ENCODE data around the gene CSF1R. TPM values are rescaled to one million over a fixed set of nuclear protein-coding genes. Genes with fewer than 3 reads are reported as not detected.

The CSF1R gene
- total RNA-seq, 1 experiment from 2014 or later = 5.8 TPM

GRCh38 chr5:150046031-150046430, 40.3 kb downstream of the CSF1R start:
- no peaks in the 10 kb centered on the region for H3K4me1 Mint-ChIP-seq (ENCODE audit: low read depth, unreplicated experiment)
- ChIA-PET CTCF (interaction anchor here (0.5 to 1.4 kb wide), 5 partner anchors 11 to 212 kb away, joined by 3 to 8 read pairs (median 3); no protein-coding TSS in a partner anchor), POLR2A (no interaction called here)
- Histone ChIP-seq H3K4me1 (no peaks in the 10 kb centered on the region), H3K9me3 (no peaks in the 10 kb centered on the region), H3K4me3 (ENCODE audit: low read depth, low read length) (no peak overlapping the region), H3K36me3 (ENCODE audit: control insufficient read depth, insufficient read depth, low read length) (peaks cover 16% of the 10 kb centered on the region), H3K27me3 (replicated peaks; ENCODE audit: control insufficient read depth, insufficient read depth, low read length) (no peaks in the 10 kb centered on the region)
- BruUV-seq (replicated peaks) = no TSS peak
- no peak overlapping the region for H3K27ac Mint-ChIP-seq (ENCODE audit: unreplicated experiment)
- H3K4me3 Mint-ChIP-seq (ENCODE audit: unreplicated experiment) = no peak overlapping the region
- TF ChIP-seq CTCF (IDR thresholded peaks at IDR 0.05; ENCODE audit: insufficient read depth in 1 of 2, low read depth in 1 of 2, low read length in 1 of 2, severe bottlenecking in 1 of 2, unreplicated experiment in 1 of 2) = no peak
- no peaks in the 10 kb centered on the region for H3K9me3 Mint-ChIP-seq (ENCODE audit: unreplicated experiment)
- no peaks in the 10 kb centered on the region for H3K27me3 Mint-ChIP-seq (ENCODE audit: insufficient read depth, unreplicated experiment)
- H3K36me3 Mint-ChIP-seq (ENCODE audit: insufficient read depth, unreplicated experiment) = peaks cover 69% of the 10 kb centered on the region
- no peak for DNase-seq
- intact Hi-C loops (cut with micrococcal nuclease; ENCODE audit: unreplicated experiment) = loop anchor here (5.0 kb wide), 1 partner anchor 171 kb away; no protein-coding TSS in a partner anchor

GRCh38 chr5:150045549-150045948, 40.8 kb downstream of the CSF1R start:
- Mint-ChIP-seq H3K4me1 (ENCODE audit: low read depth, unreplicated experiment) (no peaks in the 10 kb centered on the region), H3K4me3 (ENCODE audit: unreplicated experiment) (no peak overlapping the region), H3K9me3 (ENCODE audit: unreplicated experiment) (no peaks in the 10 kb centered on the region), H3K27me3 (ENCODE audit: insufficient read depth, unreplicated experiment) (no peaks in the 10 kb centered on the region), H3K27ac (ENCODE audit: unreplicated experiment) (no peak overlapping the region), H3K36me3 (ENCODE audit: insufficient read depth, unreplicated experiment) (peaks cover 69% of the 10 kb centered on the region)
- Histone ChIP-seq H3K9me3 (no peaks in the 10 kb centered on the region), H3K4me3 (ENCODE audit: low read depth, low read length) (no peak overlapping the region), H3K4me1 (no peaks in the 10 kb centered on the region), H3K36me3 (ENCODE audit: control insufficient read depth, insufficient read depth, low read length) (peaks cover 16% of the 10 kb centered on the region), H3K27me3 (replicated peaks; ENCODE audit: control insufficient read depth, insufficient read depth, low read length) (no peaks in the 10 kb centered on the region)
- intact Hi-C loops (cut with micrococcal nuclease; ENCODE audit: unreplicated experiment) = loop anchor here (2.0 to 5.0 kb wide), 2 partner anchors 77 to 172 kb away; no protein-coding TSS in a partner anchor
- ChIA-PET POLR2A (no interaction called here), CTCF (interaction anchor here (0.7 to 1.4 kb wide), 5 partner anchors 11 to 211 kb away, joined by 3 to 8 read pairs (median 3); no protein-coding TSS in a partner anchor)
- no TSS peak for BruUV-seq (replicated peaks)
- peak; percentile 29 to 71 for TF ChIP-seq CTCF (IDR thresholded peaks at IDR 0.05; ENCODE audit: insufficient read depth in 1 of 2, low read depth in 1 of 2, low read length in 1 of 2, severe bottlenecking in 1 of 2, unreplicated experiment in 1 of 2)
- peak in 1 of 2 experiments; percentile 53 for DNase-seq

- H3K27me3 ChIP-seq (replicated peaks; ENCODE audit: control insufficient read depth, insufficient read depth, low read length) = no peaks in the 10 kb centered on the region
- no TSS peak for BruUV-seq (replicated peaks)
- no peaks in the 10 kb centered on the region for H3K4me1 ChIP-seq
- no peaks in the 10 kb centered on the region for H3K9me3 Mint-ChIP-seq (ENCODE audit: unreplicated experiment)
- no peak overlapping the region for H3K27ac Mint-ChIP-seq (ENCODE audit: unreplicated experiment)
- no peak overlapping the region for H3K4me3 Mint-ChIP-seq (ENCODE audit: unreplicated experiment)
- no peak overlapping the region for H3K4me3 ChIP-seq (ENCODE audit: low read depth, low read length)
- CTCF ChIA-PET = interaction anchor here (1.1 to 1.4 kb wide), 3 partner anchors 72 to 211 kb away, joined by 3 to 8 read pairs (median 3); no protein-coding TSS in a partner anchor
- POLR2A ChIA-PET = no interaction called here
- TF ChIP-seq CTCF (IDR thresholded peaks at IDR 0.05; ENCODE audit: insufficient read depth in 1 of 2, low read depth in 1 of 2, low read length in 1 of 2, severe bottlenecking in 1 of 2, unreplicated experiment in 1 of 2) = no peak
- H3K27me3 Mint-ChIP-seq (ENCODE audit: insufficient read depth, unreplicated experiment) = no peaks in the 10 kb centered on the region
- intact Hi-C loops (cut with micrococcal nuclease; ENCODE audit: unreplicated experiment) = loop anchor here (2.0 to 5.0 kb wide), 2 partner anchors 78 to 173 kb away; no protein-coding TSS in a partner anchor
- H3K36me3 Mint-ChIP-seq (ENCODE audit: insufficient read depth, unreplicated experiment) = peaks cover 73% of the 10 kb centered on the region
- no peaks in the 10 kb centered on the region for H3K9me3 ChIP-seq
- peaks cover 15% of the 10 kb centered on the region for H3K36me3 ChIP-seq (ENCODE audit: control insufficient read depth, insufficient read depth, low read length)
- no peak for DNase-seq
- no peaks in the 10 kb centered on the region for H3K4me1 Mint-ChIP-seq (ENCODE audit: low read depth, unreplicated experiment)
Measured at GRCh38 chr5:150044712-150045111, 41.6 kb downstream of the CSF1R start.
